Measurements from ENCODE around the gene MYT1. TPM values are rescaled to one million over a fixed set of nuclear protein-coding genes. Genes with fewer than 3 reads are reported as not detected.

Gene MYT1
- polyA plus RNA-seq, 1 donor from 2014 or later = 35.8 TPM

GRCh38 chr20:64183313-64183712, 19.1 kb downstream of the MYT1 start:
- Histone ChIP-seq H4K20me1 (ENCODE audit: insufficient read depth) (no peaks in the 10 kb centered on the region), H3K9ac (ENCODE audit: low read length) (no peak overlapping the region), H3K79me2 (replicated peaks; ENCODE audit: insufficient read depth, low read length) (peaks cover 93% of the 10 kb centered on the region), H3K9me3 (ENCODE audit: low read length) (no peaks in the 10 kb centered on the region), H3K4me3 (ENCODE audit: low read length) (no peak overlapping the region), H3F3A (ENCODE audit: insufficient read depth, low read length, poor library complexity, severe bottlenecking) (no peaks in the 10 kb centered on the region), H2AFZ (ENCODE audit: low read depth, low read length) (no peak overlapping the region), H3K27ac (ENCODE audit: low read length) (no peak overlapping the region), H3K36me3 (ENCODE audit: insufficient read depth, low read length) (peaks cover 19% of the 10 kb centered on the region), H3K27me3 (ENCODE audit: insufficient read depth, low read depth, low read length) (no peaks in the 10 kb centered on the region), H3K4me2 (ENCODE audit: low read length) (no peak overlapping the region), H3K9me2 (ENCODE audit: insufficient read depth, low read length) (no peaks in the 10 kb centered on the region)
- TF ChIP-seq, protein P1, sequence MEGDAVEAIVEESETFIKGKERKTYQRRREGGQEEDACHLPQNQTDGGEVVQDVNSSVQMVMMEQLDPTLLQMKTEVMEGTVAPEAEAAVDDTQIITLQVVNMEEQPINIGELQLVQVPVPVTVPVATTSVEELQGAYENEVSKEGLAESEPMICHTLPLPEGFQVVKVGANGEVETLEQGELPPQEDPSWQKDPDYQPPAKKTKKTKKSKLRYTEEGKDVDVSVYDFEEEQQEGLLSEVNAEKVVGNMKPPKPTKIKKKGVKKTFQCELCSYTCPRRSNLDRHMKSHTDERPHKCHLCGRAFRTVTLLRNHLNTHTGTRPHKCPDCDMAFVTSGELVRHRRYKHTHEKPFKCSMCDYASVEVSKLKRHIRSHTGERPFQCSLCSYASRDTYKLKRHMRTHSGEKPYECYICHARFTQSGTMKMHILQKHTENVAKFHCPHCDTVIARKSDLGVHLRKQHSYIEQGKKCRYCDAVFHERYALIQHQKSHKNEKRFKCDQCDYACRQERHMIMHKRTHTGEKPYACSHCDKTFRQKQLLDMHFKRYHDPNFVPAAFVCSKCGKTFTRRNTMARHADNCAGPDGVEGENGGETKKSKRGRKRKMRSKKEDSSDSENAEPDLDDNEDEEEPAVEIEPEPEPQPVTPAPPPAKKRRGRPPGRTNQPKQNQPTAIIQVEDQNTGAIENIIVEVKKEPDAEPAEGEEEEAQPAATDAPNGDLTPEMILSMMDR (IDR thresholded peaks at IDR 0.05; ENCODE audit: poor library complexity, severe bottlenecking) = no peak
- TF ChIP-seq SMC3 (conservative IDR thresholded peaks at IDR 0.05; ENCODE audit: poor library complexity) (no peak), TAF1 (IDR thresholded peaks at IDR 0.05; ENCODE audit: low read depth) (no peak), MXI1 (conservative IDR thresholded peaks at IDR 0.05; ENCODE audit: poor library complexity, severe bottlenecking) (no peak), EZH2 (IDR thresholded peaks at IDR 0.05; ENCODE audit: borderline replicate concordance, insufficient read depth, low read length, poor library complexity, severe bottlenecking) (no peak), RAD21 (conservative IDR thresholded peaks at IDR 0.05) (no peak), POLR2AphosphoS5 (IDR thresholded peaks at IDR 0.05) (no peak), EP300 (conservative IDR thresholded peaks at IDR 0.05; ENCODE audit: poor library complexity, severe bottlenecking) (no peak)
- TF ChIP-seq, protein P2, sequence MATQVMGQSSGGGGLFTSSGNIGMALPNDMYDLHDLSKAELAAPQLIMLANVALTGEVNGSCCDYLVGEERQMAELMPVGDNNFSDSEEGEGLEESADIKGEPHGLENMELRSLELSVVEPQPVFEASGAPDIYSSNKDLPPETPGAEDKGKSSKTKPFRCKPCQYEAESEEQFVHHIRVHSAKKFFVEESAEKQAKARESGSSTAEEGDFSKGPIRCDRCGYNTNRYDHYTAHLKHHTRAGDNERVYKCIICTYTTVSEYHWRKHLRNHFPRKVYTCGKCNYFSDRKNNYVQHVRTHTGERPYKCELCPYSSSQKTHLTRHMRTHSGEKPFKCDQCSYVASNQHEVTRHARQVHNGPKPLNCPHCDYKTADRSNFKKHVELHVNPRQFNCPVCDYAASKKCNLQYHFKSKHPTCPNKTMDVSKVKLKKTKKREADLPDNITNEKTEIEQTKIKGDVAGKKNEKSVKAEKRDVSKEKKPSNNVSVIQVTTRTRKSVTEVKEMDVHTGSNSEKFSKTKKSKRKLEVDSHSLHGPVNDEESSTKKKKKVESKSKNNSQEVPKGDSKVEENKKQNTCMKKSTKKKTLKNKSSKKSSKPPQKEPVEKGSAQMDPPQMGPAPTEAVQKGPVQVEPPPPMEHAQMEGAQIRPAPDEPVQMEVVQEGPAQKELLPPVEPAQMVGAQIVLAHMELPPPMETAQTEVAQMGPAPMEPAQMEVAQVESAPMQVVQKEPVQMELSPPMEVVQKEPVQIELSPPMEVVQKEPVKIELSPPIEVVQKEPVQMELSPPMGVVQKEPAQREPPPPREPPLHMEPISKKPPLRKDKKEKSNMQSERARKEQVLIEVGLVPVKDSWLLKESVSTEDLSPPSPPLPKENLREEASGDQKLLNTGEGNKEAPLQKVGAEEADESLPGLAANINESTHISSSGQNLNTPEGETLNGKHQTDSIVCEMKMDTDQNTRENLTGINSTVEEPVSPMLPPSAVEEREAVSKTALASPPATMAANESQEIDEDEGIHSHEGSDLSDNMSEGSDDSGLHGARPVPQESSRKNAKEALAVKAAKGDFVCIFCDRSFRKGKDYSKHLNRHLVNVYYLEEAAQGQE (IDR thresholded peaks at IDR 0.05; ENCODE audit: borderline replicate concordance) = no peak

DNA sequence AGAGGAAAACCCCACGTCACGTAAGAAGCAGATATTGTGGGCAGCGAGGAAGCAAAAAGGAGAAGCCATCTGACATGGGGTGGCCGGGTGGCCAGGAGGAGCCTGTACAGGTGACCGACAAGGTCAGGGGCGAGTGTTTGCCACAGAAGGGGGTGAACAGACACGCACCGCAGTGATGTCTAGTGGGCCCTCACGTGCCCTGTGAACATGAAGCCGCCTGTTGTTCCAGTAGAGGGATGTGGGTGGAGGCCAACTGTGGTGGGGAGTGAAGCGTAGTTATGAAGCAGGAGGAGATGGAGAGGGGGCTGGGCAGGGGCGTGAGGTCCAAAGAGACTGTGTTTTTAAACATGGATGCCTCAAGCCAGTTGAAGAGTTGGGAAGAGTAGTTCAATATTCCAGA, 20.5 kb downstream of the MYT1 start:
- H3K27ac ChIP-seq (ENCODE audit: low read length) = no peak overlapping the region

More for the DNA sequence above, 20.5 kb downstream of the MYT1 start:
- Histone ChIP-seq H3K79me2 (replicated peaks; ENCODE audit: insufficient read depth, low read length) (peaks cover 97% of the 10 kb centered on the region), H3K27me3 (ENCODE audit: insufficient read depth, low read depth, low read length) (no peaks in the 10 kb centered on the region), H3K4me3 (ENCODE audit: low read length) (no peak overlapping the region), H3K9me3 (ENCODE audit: low read length) (no peaks in the 10 kb centered on the region), H3K9ac (ENCODE audit: low read length) (no peak overlapping the region), H3K36me3 (ENCODE audit: insufficient read depth, low read length) (peaks cover 8% of the 10 kb centered on the region), H2AFZ (ENCODE audit: low read depth, low read length) (no peak overlapping the region), H3K4me2 (ENCODE audit: low read length) (no peak overlapping the region), H3F3A (ENCODE audit: insufficient read depth, low read length, poor library complexity, severe bottlenecking) (peaks cover 8% of the 10 kb centered on the region), H4K20me1 (ENCODE audit: insufficient read depth) (no peaks in the 10 kb centered on the region), H3K9me2 (ENCODE audit: insufficient read depth, low read length) (no peaks in the 10 kb centered on the region)
- TF ChIP-seq TAF1 (IDR thresholded peaks at IDR 0.05; ENCODE audit: low read depth) (no peak), RAD21 (conservative IDR thresholded peaks at IDR 0.05) (no peak), EP300 (conservative IDR thresholded peaks at IDR 0.05; ENCODE audit: poor library complexity, severe bottlenecking) (no peak), MXI1 (conservative IDR thresholded peaks at IDR 0.05; ENCODE audit: poor library complexity, severe bottlenecking) (no peak), SMC3 (conservative IDR thresholded peaks at IDR 0.05; ENCODE audit: poor library complexity) (no peak), POLR2AphosphoS5 (IDR thresholded peaks at IDR 0.05) (no peak), EZH2 (IDR thresholded peaks at IDR 0.05; ENCODE audit: borderline replicate concordance, insufficient read depth, low read length, poor library complexity, severe bottlenecking) (no peak)
- TF ChIP-seq, protein P2 (IDR thresholded peaks at IDR 0.05; ENCODE audit: borderline replicate concordance) = no peak
- TF ChIP-seq, protein P1 (IDR thresholded peaks at IDR 0.05; ENCODE audit: poor library complexity, severe bottlenecking) = no peak

All from neural cell (in vitro differentiated cells).